GM19395 (cell line): ENCODE measurements around the gene EGFL7.

Source experiments
- ATAC-seq: cut with Tn5 transposase; IDR thresholded peaks from one replicate; pipeline ENCODE4 v1.9.1; 2021; ENCODE audit warnings: mild to moderate bottlenecking, moderate library complexity; ENCODE audit not compliant: unreplicated experiment

EGFL7 gene

GRCh38 chr9:136685216-136685615, 22.5 kb downstream of the EGFL7 start:
- ATAC-seq = no peak

- no peak for ATAC-seq
Measured at GRCh38 chr9:136685790-136686533, 23.2 kb downstream of the EGFL7 start.

- ATAC-seq = peak; percentile 16
Measured at GRCh38 chr9:136686534-136686793, 23.7 kb downstream of the EGFL7 start.

GRCh38 chr9:136686794-136687711, 24.3 kb downstream of the EGFL7 start, which contains the start of gene AGPAT2:
Gene AGPAT2, minus strand, starts transcription at chr9:136687457. Its CDS starts 100 bp downstream, at chr9:136687357.
- ATAC-seq = peak; percentile 51

GRCh38 chr9:136687721-136688223, 25.1 kb downstream of the EGFL7 start:
- ATAC-seq = no peak

GRCh38 chr9:136688274-136689107, 25.8 kb downstream of the EGFL7 start:
- ATAC-seq = no peak

- ATAC-seq = no peak
Measured at GRCh38 chr9:136689108-136689460, 26.4 kb downstream of the EGFL7 start.

- no peak for ATAC-seq
Measured at GRCh38 chr9:136690104-136690805, 27.5 kb downstream of the EGFL7 start.

GRCh38 chr9:136690806-136691261, 28.1 kb downstream of the EGFL7 start:
- ATAC-seq = no peak

GRCh38 chr9:136691316-136692184, 28.8 kb downstream of the EGFL7 start:
- ATAC-seq = no peak

- ATAC-seq = no peak
Measured at GRCh38 chr9:136692185-136693134, 29.7 kb downstream of the EGFL7 start.

- ATAC-seq = no peak
Measured at GRCh38 chr9:136693135-136693489, 30.4 kb downstream of the EGFL7 start.

GRCh38 chr9:136693490-136694162, 30.9 kb downstream of the EGFL7 start:
- ATAC-seq = no peak

GRCh38 chr9:136694163-136694871, 31.6 kb downstream of the EGFL7 start:
- no peak for ATAC-seq

GRCh38 chr9:136694872-136695247, 32.1 kb downstream of the EGFL7 start:
- no peak for ATAC-seq

GRCh38 chr9:136695435-136695895, 32.7 kb downstream of the EGFL7 start:
- ATAC-seq = no peak

GRCh38 chr9:136695955-136696354, 33.2 kb downstream of the EGFL7 start:
- no peak for ATAC-seq
